Neuronal stem cell (in vitro differentiated cells): Measurements from ENCODE around the gene MAGEC1.

Experiments used
- DNase-seq: peaks from one replicate; pipeline ENCODE4 v3.0.0-alpha.2; 2013; ENCODE audit warnings: low spot score
- H2AFZ ChIP-seq: one replicate; pipeline ENCODE4 v1.6.1; 2013; ENCODE audit warnings: mild to moderate bottlenecking, low read length, inconsistent platforms
- H2AK5ac ChIP-seq: 2 replicates; pipeline ENCODE4 v1.6.1; 2013; ENCODE audit warnings: low read depth, mild to moderate bottlenecking, inconsistent platforms, low read length, moderate library complexity, mixed read lengths
- H2BK120ac ChIP-seq: 2 replicates; pipeline ENCODE4 v1.6.1; 2013; ENCODE audit warnings: low read depth, mild to moderate bottlenecking, inconsistent platforms, low read length, moderate library complexity, mixed read lengths
- H2BK12ac ChIP-seq: one replicate; pipeline ENCODE4 v1.6.1; 2013; ENCODE audit warnings: low read length, inconsistent platforms
- H2BK15ac ChIP-seq: 2 replicates; pipeline ENCODE4 v1.6.1; 2013; ENCODE audit warnings: mild to moderate bottlenecking, low read length, inconsistent platforms, mixed read lengths
- H2BK5ac ChIP-seq: one replicate; pipeline ENCODE4 v1.6.1; 2013; ENCODE audit warnings: inconsistent platforms, mild to moderate bottlenecking, low read length, moderate library complexity
- H3K14ac ChIP-seq: one replicate; pipeline ENCODE4 v1.6.1; 2013; ENCODE audit warnings: low read length, inconsistent platforms
- H3K18ac ChIP-seq: 2 replicates; pipeline ENCODE4 v1.6.1; 2013; ENCODE audit warnings: low read length, inconsistent platforms
- H3K23ac ChIP-seq: 2 replicates; pipeline ENCODE4 v1.6.1; 2013; ENCODE audit warnings: low read depth, mild to moderate bottlenecking, mixed read lengths, low read length, inconsistent platforms; ENCODE audit not compliant: poor library complexity
- H3K27ac ChIP-seq: replicated peaks from 3 replicates; pipeline ENCODE4 v1.5.1; 2013; ENCODE audit warnings: low read length, inconsistent platforms
- H3K27me3 ChIP-seq, 3 experiments: 2 replicates each; pipeline ENCODE4 v1.6.1; 2013; ENCODE audit warnings: low read length in 3 of 3, mild to moderate bottlenecking in 2 of 3, inconsistent platforms in 1 of 3, low read depth in 1 of 3, mixed read lengths in 1 of 3, moderate library complexity in 1 of 3; ENCODE audit not compliant: control insufficient read depth in 3 of 3, insufficient read depth in 3 of 3
- H3K36me3 ChIP-seq, 2 donors: replicated peaks in 1 of 2; 2 replicates each; pipeline ENCODE4 v1.6.1; 2013; ENCODE audit warnings: low read length in 2 of 2; ENCODE audit not compliant: control insufficient read depth in 2 of 2, insufficient read depth in 2 of 2
- H3K4ac ChIP-seq: 2 replicates; pipeline ENCODE4 v1.6.1; 2013; ENCODE audit warnings: inconsistent platforms, mild to moderate bottlenecking, low read length, moderate library complexity
- H3K4me1 ChIP-seq, 2 donors: 1 replicate in 1 of 2; 2 replicates in 1 of 2; pipeline ENCODE4 v1.6.1; 2013; ENCODE audit warnings: low read length in 2 of 2, low read depth in 1 of 2; ENCODE audit not compliant: control insufficient read depth in 2 of 2, insufficient read depth in 1 of 2
- H3K4me2 ChIP-seq: one replicate; pipeline ENCODE4 v1.6.1; 2013; ENCODE audit warnings: mild to moderate bottlenecking, low read length, inconsistent platforms; ENCODE audit not compliant: insufficient read depth, poor library complexity, severe bottlenecking
- H3K4me3 ChIP-seq, 2 donors: 2 replicates each; pipeline ENCODE4 v1.5.1; 2013; ENCODE audit warnings: low read length in 2 of 2, mild to moderate bottlenecking in 2 of 2, inconsistent platforms in 1 of 2, moderate library complexity in 1 of 2
- H3K79me1 ChIP-seq: one replicate; pipeline ENCODE4 v1.6.1; 2013; ENCODE audit warnings: low read depth, mild to moderate bottlenecking, inconsistent platforms, low read length, moderate library complexity
- H3K9ac ChIP-seq: one replicate; pipeline ENCODE4 v1.6.1; 2013; ENCODE audit warnings: mild to moderate bottlenecking, low read depth, low read length, inconsistent platforms; ENCODE audit not compliant: poor library complexity
- H3K9me3 ChIP-seq, 2 donors: replicated peaks in 1 of 2; 2 replicates each; pipeline versions ENCODE3 to v1.6.1; 2013; ENCODE audit warnings: low read length in 2 of 2, mild to moderate bottlenecking in 2 of 2, inconsistent platforms in 1 of 2, low read depth in 1 of 2, mixed read lengths in 1 of 2, moderate library complexity in 1 of 2; ENCODE audit not compliant: control insufficient read depth in 2 of 2, insufficient read depth in 1 of 2
- H4K8ac ChIP-seq: one replicate; pipeline ENCODE4 v1.6.1; 2013; ENCODE audit warnings: low read depth, mild to moderate bottlenecking, inconsistent platforms, low read length, moderate library complexity
- H4K91ac ChIP-seq: one replicate; pipeline ENCODE4 v1.6.1; 2013; ENCODE audit warnings: low read length, low read depth, mild to moderate bottlenecking, inconsistent platforms; ENCODE audit not compliant: poor library complexity
- WGBS, 2 donors: extraction: QIAGEN DNeasy Blood & Tissue Kit; methylation state at CpG; one replicate each; pipeline ENCODE4 v1.1.7; 2013; ENCODE audit warnings: missing lambda C conversion rate in 2 of 2, mixed read lengths in 1 of 2; ENCODE audit not compliant: insufficient read length in 2 of 2, insufficient replicate concordance in 1 of 2; ENCODE audit errors: extremely low coverage in 2 of 2; 5-methylcytosine and 5-hydroxymethylcytosine counted together

The MAGEC1 gene

GRCh38 chrX:141934059-141934641, 30.5 kb downstream of the MAGEC1 start:
- DNase-seq, result no peak
- no peak overlapping the region for H2BK15ac ChIP-seq
- no peak overlapping the region for H3K4me3 ChIP-seq
- H2BK120ac ChIP-seq, result no peak overlapping the region
- H3K36me3 ChIP-seq, result no peaks in the 10 kb centered on the region
- H3K9me3 ChIP-seq, result no peaks in the 10 kb centered on the region
- H3K9ac ChIP-seq, result no peak overlapping the region
- H2AK5ac ChIP-seq, result no peak overlapping the region
- H2BK12ac ChIP-seq, result no peak overlapping the region
- no peak overlapping the region for H4K8ac ChIP-seq
- no peak overlapping the region for H4K91ac ChIP-seq
- no peak overlapping the region for H3K18ac ChIP-seq
- no peak overlapping the region for H3K27ac ChIP-seq
- H3K4ac ChIP-seq, result no peak overlapping the region
- no peaks in the 10 kb centered on the region for H3K4me1 ChIP-seq
- no peak overlapping the region for H2BK5ac ChIP-seq
- no peak overlapping the region for H3K14ac ChIP-seq
- H3K27me3 ChIP-seq, result no peaks in the 10 kb centered on the region
- H3K23ac ChIP-seq, result no peak overlapping the region
- no peak overlapping the region for H2AFZ ChIP-seq
- no CpG with 5 or more reads among the region's 2 CpGs for WGBS, 2 donors
- no peaks in the 10 kb centered on the region for H3K79me1 ChIP-seq
- no peak overlapping the region for H3K4me2 ChIP-seq

GRCh38 chrX:141935645-141936044, 32.0 kb downstream of the MAGEC1 start:
- DNase-seq, result no peak
- Histone ChIP-seq H3K4me2 (no peak overlapping the region), H3K23ac (no peak overlapping the region), H3K27ac (no peak overlapping the region), H3K18ac (no peak overlapping the region), H3K4me3 (no peak overlapping the region), H3K4ac (no peak overlapping the region), H3K27me3 (no peaks in the 10 kb centered on the region), H3K79me1 (no peaks in the 10 kb centered on the region), H3K9ac (no peak overlapping the region), H2BK120ac (no peak overlapping the region), H2BK12ac (no peak overlapping the region), H4K91ac (no peak overlapping the region), H3K4me1 (no peaks in the 10 kb centered on the region), H4K8ac (no peak overlapping the region), H2AK5ac (no peak overlapping the region), H2BK15ac (no peak overlapping the region), H3K36me3 (no peaks in the 10 kb centered on the region), H2BK5ac (no peak overlapping the region), H3K14ac (no peak overlapping the region), H2AFZ (no peak overlapping the region), H3K9me3 (no peaks in the 10 kb centered on the region)
- no CpG with 5 or more reads among the region's 2 CpGs for WGBS, 2 donors

- no peak overlapping the region for H2BK120ac ChIP-seq
- H3K36me3 ChIP-seq, result no peaks in the 10 kb centered on the region
- no peak overlapping the region for H3K4me3 ChIP-seq
- H2BK12ac ChIP-seq, result no peak overlapping the region
- H3K27ac ChIP-seq, result no peak overlapping the region
- no peak overlapping the region for H3K9ac ChIP-seq
- no peak overlapping the region for H4K8ac ChIP-seq
- H3K14ac ChIP-seq, result no peak overlapping the region
- no peaks in the 10 kb centered on the region for H3K9me3 ChIP-seq
- H2BK5ac ChIP-seq, result no peak overlapping the region
- H3K4me2 ChIP-seq, result no peak overlapping the region
- H2AFZ ChIP-seq, result no peak overlapping the region
- no peaks in the 10 kb centered on the region for H3K27me3 ChIP-seq
- no peak overlapping the region for H3K4ac ChIP-seq
- no peak overlapping the region for H3K23ac ChIP-seq
- no peaks in the 10 kb centered on the region for H3K4me1 ChIP-seq
- H2BK15ac ChIP-seq, result no peak overlapping the region
- H4K91ac ChIP-seq, result no peak overlapping the region
- DNase-seq, result no peak
- H3K18ac ChIP-seq, result no peak overlapping the region
- H3K79me1 ChIP-seq, result no peaks in the 10 kb centered on the region
- no CpG with 5 or more reads among the region's 1 CpG for WGBS, 2 donors
- no peak overlapping the region for H2AK5ac ChIP-seq
These were observed 32.4 kb downstream of the MAGEC1 start for GRCh38 chrX:141936080-141936479.

- whole genome bisulfite sequencing, 2 donors, result no CpG with 5 or more reads among the region's 2 CpGs
These were observed 37.5 kb downstream of the MAGEC1 start for GRCh38 chrX:141941234-141941633.

More at GRCh38 chrX:141941234-141941633, 37.5 kb downstream of the MAGEC1 start:
- no peaks in the 10 kb centered on the region for H3K27me3 ChIP-seq
- H2BK12ac ChIP-seq, result no peak overlapping the region
- no peaks in the 10 kb centered on the region for H3K79me1 ChIP-seq
- H3K9ac ChIP-seq, result no peak overlapping the region
- no peak overlapping the region for H4K8ac ChIP-seq
- no peak overlapping the region for H2BK120ac ChIP-seq
- no peaks in the 10 kb centered on the region for H3K4me1 ChIP-seq
- no peak overlapping the region for H3K27ac ChIP-seq
- H2AFZ ChIP-seq, result no peak overlapping the region
- H3K23ac ChIP-seq, result no peak overlapping the region
- H3K36me3 ChIP-seq, result no peaks in the 10 kb centered on the region
- no peak overlapping the region for H3K18ac ChIP-seq
- H2BK15ac ChIP-seq, result no peak overlapping the region
- DNase-seq, result no peak
- no peaks in the 10 kb centered on the region for H3K9me3 ChIP-seq
- no peak overlapping the region for H3K4ac ChIP-seq
- H2BK5ac ChIP-seq, result no peak overlapping the region
- no peak overlapping the region for H3K4me3 ChIP-seq
- H4K91ac ChIP-seq, result no peak overlapping the region
- no peak overlapping the region for H3K14ac ChIP-seq
- no peak overlapping the region for H3K4me2 ChIP-seq
- no peak overlapping the region for H2AK5ac ChIP-seq
